A673 (cell line): ENCODE measurements around the gene DLG2. TPM values are rescaled to one million over a fixed set of nuclear protein-coding genes. Genes with fewer than 3 reads are reported as not detected.

Experiments used
- BruUV-seq: library from RNA; stranded (reverse); fragments of 400-500 nt; replicated peaks from 2 replicates; lab custom pipeline; 2021; lab: Mats Ljungman, UMichigan
- CTCF ChIA-PET: fragments of 300-600 bp; sonication (Branson Sonifier 250); formaldehyde crosslinking; loops from one replicate; lab custom pipeline; 2022; ENCODE audit warnings: antibody characterized with exemption; lab: Charles Lee
- POLR2A ChIA-PET: fragments of 300-600 bp; sonication (Branson Sonifier 250); formaldehyde crosslinking; loops from one replicate; lab custom pipeline; 2022; ENCODE audit warnings: antibody characterized with exemption; ENCODE audit not compliant: low non-redundant PET; lab: Charles Lee
- DNase-seq: peaks from one replicate; pipeline ENCODE4 v3.0.0-alpha.2; 2015; ENCODE audit warnings: low spot score
- H3K27ac ChIP-seq: fragments of 200-600 bp; sonication (generic); 2 replicates; pipeline ENCODE4 v1.5.1; 2016; ENCODE audit warnings: mixed run types, low read depth, mild to moderate bottlenecking, mixed read lengths, antibody characterized with exemption, low read length; ENCODE audit not compliant: poor library complexity, severe bottlenecking
- H3K27me3 ChIP-seq: fragments of 200-600 bp; sonication (generic); replicated peaks from 2 replicates; pipeline ENCODE4 v1.6.1; 2017; ENCODE audit warnings: mixed run types, low read depth, mild to moderate bottlenecking, mixed read lengths, antibody characterized with exemption, low read length; ENCODE audit not compliant: insufficient read depth, poor library complexity
- H3K36me3 ChIP-seq: fragments of 200-600 bp; sonication (generic); 2 replicates; pipeline ENCODE4 v1.6.1; 2016; ENCODE audit warnings: mixed run types, mild to moderate bottlenecking, mixed read lengths, antibody characterized with exemption, low read length; ENCODE audit not compliant: insufficient read depth, poor library complexity, severe bottlenecking
- H3K4me1 ChIP-seq: fragments of 200-600 bp; sonication (generic); 2 replicates; pipeline ENCODE4 v1.6.1; 2017; ENCODE audit warnings: mixed run types, mild to moderate bottlenecking, mixed read lengths, antibody characterized with exemption, low read length; ENCODE audit not compliant: insufficient read depth, poor library complexity, severe bottlenecking
- H3K4me3 ChIP-seq: fragments of 200-600 bp; sonication (generic); 2 replicates; pipeline ENCODE4 v1.5.1; 2016; ENCODE audit warnings: low read depth, mixed run types, mild to moderate bottlenecking, mixed read lengths, low read length; ENCODE audit not compliant: poor library complexity, severe bottlenecking
- H3K9me3 ChIP-seq: fragments of 200-600 bp; sonication (generic); 2 replicates; pipeline ENCODE4 v1.6.1; 2016; ENCODE audit warnings: mixed run types, low read depth, mild to moderate bottlenecking, mixed read lengths, antibody characterized with exemption, low read length; ENCODE audit not compliant: poor library complexity, severe bottlenecking
- CTCF ChIP-seq: fragments of 300-800, 200-600 bp; sonication (generic); conservative IDR thresholded peaks from 2 replicates; pipeline ENCODE4 v1.5.1; 2017; ENCODE audit warnings: low read depth, mild to moderate bottlenecking, antibody characterized with exemption, low read length, moderate library complexity, mixed read lengths
- EZH2 ChIP-seq: fragments of 200-600 bp; sonication (generic); IDR thresholded peaks from 2 replicates; pipeline ENCODE4 v1.6.1; 2017; ENCODE audit warnings: borderline replicate concordance, low read depth, mild to moderate bottlenecking, mixed read lengths, antibody characterized with exemption, low read length; ENCODE audit not compliant: poor library complexity, severe bottlenecking
- intact Hi-C: fragments of 100-400 bp; cut with micrococcal nuclease; formaldehyde crosslinking; loops from one replicate; pipeline ENCODE4 v1.10.0; 2022; ENCODE audit not compliant: unreplicated experiment
- total RNA-seq: library from RNA; stranded (reverse); gene quantifications from 2 replicates; pipeline ENCODE4 v1.2.3, GENCODE V29; 2021

The DLG2 gene
- total RNA-seq, 1 experiment from 2014 or later = 277 TPM

GRCh38 chr11:83528225-83528624 is 2098.9 kb downstream of the DLG2 start:
- intact Hi-C loops = no loop called here
- ChIA-PET POLR2A (interaction anchor here (0.6 kb wide), 1 partner anchor 12 kb away, joined by 3 read pairs; no protein-coding TSS in a partner anchor), CTCF (interaction anchor here (0.6 kb wide), 1 partner anchor 189 kb away, joined by 3 read pairs; no protein-coding TSS in a partner anchor)

DNA sequence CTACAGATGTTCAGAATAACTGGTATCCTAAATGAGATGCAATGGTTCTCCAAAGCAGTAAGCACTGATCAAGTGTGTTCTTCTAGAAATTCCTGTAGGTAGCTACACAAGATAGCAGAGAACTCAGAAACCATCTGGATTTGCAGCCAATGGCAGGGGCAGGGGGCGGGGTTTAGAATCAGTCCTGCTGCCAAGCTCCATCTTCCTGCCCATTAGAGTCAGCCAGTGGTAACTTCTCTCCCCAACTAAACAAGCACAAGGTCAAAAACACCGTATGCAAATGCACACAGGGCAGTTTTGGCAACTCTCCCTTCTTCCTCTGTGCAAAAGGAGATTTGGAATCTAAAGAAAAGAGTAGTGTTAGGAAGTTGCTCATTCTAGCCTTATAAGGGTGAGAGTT is 2103.5 kb downstream of the DLG2 start:
- Histone ChIP-seq H3K4me1 (peaks cover 69% of the 10 kb centered on the region), H3K27me3 (no peaks in the 10 kb centered on the region), H3K4me3 (no peak overlapping the region), H3K36me3 (peaks cover 29% of the 10 kb centered on the region), H3K27ac (no peak overlapping the region), H3K9me3 (peaks cover 4% of the 10 kb centered on the region)
- no TSS peak for BruUV-seq
- DNase-seq = peak; percentile 75
- intact Hi-C loops = loop anchor here (2.0 kb wide), 1 partner anchor 201 kb away; no protein-coding TSS in a partner anchor
- TF ChIP-seq EZH2 = no peak
- TF ChIP-seq CTCF = no peak
- ChIA-PET POLR2A (interaction anchor here (0.6 kb wide), 1 partner anchor 46 kb away, joined by 3 read pairs; no protein-coding TSS in a partner anchor), CTCF (no interaction called here)

More at GRCh38 chr11:83528225-83528624, 2098.9 kb downstream of the DLG2 start:
- Histone ChIP-seq H3K27ac (no peak overlapping the region), H3K27me3 (no peaks in the 10 kb centered on the region), H3K9me3 (no peaks in the 10 kb centered on the region), H3K36me3 (peaks cover 35% of the 10 kb centered on the region), H3K4me3 (no peak overlapping the region), H3K4me1 (peaks cover 64% of the 10 kb centered on the region)
- no peak for DNase-seq
- TF ChIP-seq CTCF (no peak), EZH2 (no peak)
- BruUV-seq = no TSS peak

DNA sequence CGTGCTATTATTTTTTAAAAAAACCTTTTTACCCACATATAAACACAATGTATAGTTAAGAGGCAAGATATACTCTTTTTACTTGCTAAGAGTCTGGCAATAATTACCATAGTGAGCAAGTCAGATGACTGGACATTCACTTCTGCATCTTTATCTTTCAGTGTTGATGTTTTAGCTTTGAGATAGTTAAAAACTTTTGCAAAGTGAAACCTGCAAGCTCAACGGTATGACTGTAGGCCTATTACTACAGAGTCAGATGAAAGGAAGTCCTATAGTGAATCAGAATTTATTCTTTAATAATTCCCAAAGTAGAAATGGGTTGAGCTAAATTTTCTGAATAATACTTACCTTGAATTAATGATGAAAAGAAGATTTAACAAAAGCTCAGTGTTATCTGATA is 2104.2 kb downstream of the DLG2 start:
- no TSS peak for BruUV-seq
- Histone ChIP-seq H3K36me3 (peaks cover 36% of the 10 kb centered on the region), H3K27ac (no peak overlapping the region), H3K4me3 (no peak overlapping the region), H3K4me1 (peaks cover 61% of the 10 kb centered on the region), H3K27me3 (no peaks in the 10 kb centered on the region), H3K9me3 (peaks cover 9% of the 10 kb centered on the region)
- CTCF ChIA-PET = interaction anchor here (0.5 to 0.6 kb wide), 2 partner anchors 98 to 593 kb away, joined by 4 to 6 read pairs; no protein-coding TSS in a partner anchor
- no peak for TF ChIP-seq EZH2
- TF ChIP-seq CTCF = no peak
- POLR2A ChIA-PET = no interaction called here
- intact Hi-C loops = loop anchor here (2.0 kb wide), 1 partner anchor 202 kb away; no protein-coding TSS in a partner anchor
- DNase-seq = no peak
